HG03575 (cell line): ENCODE measurements around the gene COL19A1.
"Not testable (repeated sequence)": the region's sequence is repeated elsewhere in the genome, so short reads cannot be mapped to it uniquely, and the experiment has no call there.

ENCODE experiments used
- ATAC-seq: cut with Tn5 transposase; IDR thresholded peaks from one replicate; pipeline ENCODE4 v1.9.1; 2021; ENCODE audit not compliant: unreplicated experiment, insufficient number of reproducible peaks, low FRiP score; ENCODE audit errors: extremely low read depth

The COL19A1 gene

DNA sequence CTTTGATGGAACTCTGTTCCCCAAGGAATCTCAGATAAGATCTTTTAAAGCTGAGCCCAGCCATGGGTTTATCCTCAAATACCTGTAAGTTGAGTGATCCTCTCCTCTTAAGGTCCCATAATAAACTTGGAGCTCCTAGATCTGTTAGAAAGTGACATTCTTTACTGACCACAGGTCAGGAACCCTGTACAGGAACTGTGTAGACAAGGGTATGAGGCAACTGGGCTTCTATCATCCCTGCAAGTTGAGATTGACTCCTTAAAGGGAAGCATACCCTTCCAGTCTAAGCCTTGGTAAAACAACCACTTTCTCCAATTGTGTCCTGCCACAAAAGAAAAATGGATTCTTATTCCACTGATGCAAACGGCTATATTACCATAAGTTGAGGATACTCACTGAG lies 26.2 kb downstream of the COL19A1 start:
- ATAC-seq: not testable (repeated sequence)

DNA sequence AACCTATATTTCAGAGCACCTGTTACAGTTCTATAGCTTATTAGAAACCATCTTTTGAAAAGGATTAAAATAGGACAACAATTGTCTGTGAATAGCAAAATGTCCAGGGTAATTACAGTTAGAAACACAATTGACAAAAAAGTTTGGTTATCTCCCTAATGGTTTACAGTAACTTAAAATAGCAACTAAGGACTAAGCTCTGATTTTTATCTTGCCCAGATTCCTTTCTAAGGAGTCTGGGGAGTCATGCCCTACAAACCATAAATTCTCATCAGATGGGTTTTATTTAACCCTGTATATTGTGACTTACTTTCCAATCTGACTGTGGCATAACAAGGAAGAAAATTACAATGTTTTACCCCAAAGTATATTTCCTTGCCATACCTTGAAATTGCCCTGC lies 26.9 kb downstream of the COL19A1 start:
- not testable (repeated sequence) for ATAC-seq

DNA sequence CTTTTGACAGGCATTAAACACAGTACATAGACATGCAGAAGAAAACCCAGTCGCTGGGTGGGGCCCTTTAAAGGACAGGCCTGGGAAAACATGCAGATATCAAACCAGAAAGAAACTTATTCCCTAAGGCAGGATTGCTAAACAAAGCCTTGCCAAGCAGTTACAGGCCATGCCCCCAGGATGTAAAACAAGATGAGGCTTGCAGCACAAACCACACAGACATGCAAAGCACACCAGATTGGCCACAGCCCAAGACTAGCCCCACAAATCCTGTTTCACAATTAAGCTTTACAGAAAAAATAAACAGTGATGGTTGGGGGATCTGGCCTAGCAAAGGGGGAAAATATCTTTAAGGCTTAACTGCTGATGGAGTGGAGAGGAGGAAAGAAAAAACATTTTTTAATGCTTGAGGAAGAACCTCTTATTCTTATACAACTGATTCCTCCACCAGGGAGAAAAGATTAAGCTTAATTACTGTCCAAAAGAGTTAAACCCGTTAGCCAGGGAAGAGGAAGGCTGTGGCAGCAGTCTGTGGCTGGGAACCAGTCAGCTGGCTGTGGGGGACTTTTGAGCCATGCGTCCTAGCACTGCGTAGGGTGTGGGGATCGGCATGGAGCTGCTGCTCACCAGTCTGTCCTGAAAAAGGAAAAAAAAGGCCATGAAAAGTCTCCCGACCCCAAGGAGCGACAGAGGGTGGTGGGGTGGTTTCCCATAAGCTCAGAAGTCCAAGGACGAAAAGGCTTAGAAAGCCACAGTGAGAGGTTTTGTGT lies 28.4 kb downstream of the COL19A1 start:
- ATAC-seq: no peak

DNA sequence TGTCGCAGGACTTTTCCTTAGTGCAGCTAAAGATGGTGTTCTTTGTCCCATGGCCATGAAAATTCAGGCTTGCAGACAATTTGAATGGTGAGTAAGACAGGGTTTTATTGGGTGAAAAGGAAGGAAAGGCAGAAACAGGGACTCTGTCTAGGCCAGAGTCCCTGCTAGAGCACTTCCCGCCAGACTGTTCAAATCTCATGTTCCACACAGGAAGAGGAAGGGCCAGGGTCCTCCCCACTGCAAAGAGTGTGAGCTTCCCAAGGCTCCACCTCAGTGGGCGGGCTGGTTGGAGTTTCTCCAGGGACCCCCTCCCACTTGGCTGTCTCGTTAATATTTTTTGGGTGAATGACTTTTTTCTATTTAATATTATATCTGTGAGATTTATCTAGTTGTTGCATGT lies 29.0 kb downstream of the COL19A1 start:
- ATAC-seq: no peak

DNA sequence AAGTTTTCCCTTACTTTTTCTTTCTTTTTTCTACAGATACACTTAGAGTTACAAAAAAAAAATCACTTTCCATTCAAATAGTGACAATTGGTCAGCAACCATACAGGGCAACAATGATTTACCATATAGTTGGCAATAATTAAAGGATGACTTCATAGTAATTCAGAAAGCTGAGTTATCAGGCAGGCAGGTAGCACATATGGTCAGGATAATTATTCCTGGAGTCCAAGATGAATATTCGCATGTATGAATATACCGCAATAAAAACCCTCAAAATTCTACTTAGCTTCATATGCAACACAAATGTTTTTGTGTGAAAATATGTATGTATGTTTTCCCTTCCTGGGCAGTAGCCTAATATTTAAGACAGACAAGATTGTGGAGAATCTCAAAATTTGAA lies 34.5 kb downstream of the COL19A1 start:
- no peak for ATAC-seq

DNA sequence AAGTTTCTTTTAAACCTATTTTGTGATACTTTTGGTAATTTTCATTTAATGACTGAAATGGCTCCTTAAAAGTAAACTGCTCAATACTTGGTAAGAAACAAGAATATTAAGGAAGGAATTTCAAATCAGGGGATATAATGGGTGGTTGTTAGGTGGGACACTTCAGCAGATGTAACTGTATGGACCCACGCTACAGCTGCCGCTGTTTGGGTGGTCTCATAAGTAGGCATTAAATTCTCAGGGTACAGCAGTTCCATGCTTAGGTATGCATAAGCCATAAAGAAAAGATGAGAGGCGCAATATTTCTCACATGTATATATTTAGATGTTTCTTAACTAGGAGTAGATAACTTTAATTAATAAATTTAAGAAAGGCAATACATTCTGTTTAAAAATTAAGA lies 35.0 kb downstream of the COL19A1 start:
- no peak for ATAC-seq

DNA sequence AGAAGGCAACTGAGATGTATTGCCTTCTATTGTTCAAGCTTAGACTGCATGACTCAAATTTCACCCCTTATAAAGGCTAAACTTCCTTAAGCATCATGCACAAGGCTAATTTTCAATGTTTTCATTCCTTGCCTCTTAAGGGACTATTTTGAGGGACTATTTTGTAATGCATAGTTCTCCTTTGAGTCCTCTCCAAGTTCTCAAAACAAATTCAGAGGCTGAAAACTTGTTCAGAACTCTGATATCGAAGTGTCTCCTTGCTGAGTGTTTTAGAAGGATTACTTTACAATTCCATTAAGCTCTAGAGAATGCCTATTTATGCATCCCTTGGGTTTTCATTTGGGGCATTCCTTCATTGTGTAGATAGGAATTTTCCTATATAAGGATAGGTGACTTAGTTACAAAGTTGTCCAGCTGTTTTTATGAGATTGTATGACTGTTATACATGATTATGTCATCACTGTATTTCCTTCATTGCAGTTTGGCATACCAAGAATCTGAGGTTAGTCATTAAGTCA lies 41.7 kb downstream of the COL19A1 start:
- ATAC-seq: no peak

DNA sequence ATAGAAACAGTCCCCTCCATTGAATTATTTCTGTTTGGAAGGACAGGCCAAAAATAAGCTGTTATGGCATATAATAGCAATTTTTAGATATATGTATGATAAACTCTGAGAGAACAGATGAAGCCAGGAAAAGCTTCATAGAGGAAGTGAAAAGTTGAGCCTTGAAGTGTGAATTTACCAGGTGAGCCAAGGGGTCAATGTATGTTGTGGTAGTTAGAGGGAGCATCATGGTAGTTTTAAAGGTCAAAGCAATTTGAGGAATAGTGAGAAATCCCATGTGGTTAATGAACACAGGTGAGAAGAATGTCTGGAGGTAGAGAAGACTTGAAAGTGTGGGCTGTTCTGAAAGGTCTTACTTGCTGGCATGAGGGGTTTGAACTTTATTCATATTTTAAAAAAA lies 47.0 kb downstream of the COL19A1 start:
- ATAC-seq: no peak

DNA sequence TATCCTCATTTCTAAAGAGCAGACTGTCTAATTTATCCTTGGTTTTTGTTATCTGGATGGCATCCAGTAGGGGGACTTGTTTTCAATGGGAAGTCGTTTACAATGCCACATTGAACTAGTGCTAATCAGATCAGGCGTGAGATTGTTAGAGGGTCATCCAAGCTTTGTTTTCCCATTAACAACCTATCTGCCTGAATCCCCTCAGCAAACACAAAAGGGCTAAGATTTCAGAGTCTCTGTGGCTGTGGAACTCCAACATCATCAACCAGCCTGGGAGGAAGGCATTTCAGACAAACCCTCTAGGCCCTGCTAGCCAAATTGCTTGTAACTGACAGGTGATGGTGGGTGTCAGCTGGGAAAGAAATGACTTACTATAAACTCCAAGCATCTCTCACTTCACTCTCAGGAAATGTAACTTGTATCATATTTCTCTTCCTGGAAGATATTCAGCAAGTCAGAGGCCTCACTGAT lies 47.7 kb downstream of the COL19A1 start:
- ATAC-seq: no peak

DNA sequence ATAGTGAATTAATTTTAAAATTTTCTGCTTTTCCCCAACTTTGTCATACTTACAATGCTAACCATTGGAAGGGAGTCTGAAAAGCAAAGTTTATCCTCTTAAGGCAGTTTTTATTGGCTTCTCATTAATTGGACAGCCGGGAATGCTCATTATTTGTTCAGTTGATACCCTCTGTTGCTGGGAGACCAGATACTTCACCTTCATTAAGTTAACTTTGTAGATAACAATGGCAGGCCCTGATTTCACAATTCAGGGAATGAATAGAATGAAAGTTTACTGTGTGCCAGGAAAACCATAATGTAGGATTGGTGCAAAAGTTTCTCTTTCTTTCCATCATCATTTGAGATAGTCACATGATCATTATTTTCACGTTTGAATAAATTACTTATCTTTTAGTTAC lies 49.0 kb downstream of the COL19A1 start:
- ATAC-seq: no peak

DNA sequence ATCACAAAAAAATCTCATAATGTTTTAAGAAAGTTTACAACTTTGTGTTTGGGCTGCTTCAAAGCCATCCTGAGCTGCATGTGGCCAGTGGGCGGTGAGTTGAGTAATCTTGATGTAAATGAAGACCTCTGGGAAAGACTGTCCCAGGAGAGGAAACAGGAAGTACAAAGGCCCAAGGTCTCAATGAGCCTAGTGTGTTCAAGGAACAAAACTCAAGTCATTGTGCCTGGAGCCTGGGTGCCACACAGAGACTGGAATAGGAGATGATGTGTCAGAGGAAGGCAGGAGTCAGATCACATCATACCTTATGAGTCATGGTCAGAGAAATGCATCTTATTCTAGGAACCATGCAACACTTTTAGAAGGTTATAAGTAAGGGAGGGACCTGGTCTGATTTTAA lies 51.5 kb downstream of the COL19A1 start:
- no peak for ATAC-seq

DNA sequence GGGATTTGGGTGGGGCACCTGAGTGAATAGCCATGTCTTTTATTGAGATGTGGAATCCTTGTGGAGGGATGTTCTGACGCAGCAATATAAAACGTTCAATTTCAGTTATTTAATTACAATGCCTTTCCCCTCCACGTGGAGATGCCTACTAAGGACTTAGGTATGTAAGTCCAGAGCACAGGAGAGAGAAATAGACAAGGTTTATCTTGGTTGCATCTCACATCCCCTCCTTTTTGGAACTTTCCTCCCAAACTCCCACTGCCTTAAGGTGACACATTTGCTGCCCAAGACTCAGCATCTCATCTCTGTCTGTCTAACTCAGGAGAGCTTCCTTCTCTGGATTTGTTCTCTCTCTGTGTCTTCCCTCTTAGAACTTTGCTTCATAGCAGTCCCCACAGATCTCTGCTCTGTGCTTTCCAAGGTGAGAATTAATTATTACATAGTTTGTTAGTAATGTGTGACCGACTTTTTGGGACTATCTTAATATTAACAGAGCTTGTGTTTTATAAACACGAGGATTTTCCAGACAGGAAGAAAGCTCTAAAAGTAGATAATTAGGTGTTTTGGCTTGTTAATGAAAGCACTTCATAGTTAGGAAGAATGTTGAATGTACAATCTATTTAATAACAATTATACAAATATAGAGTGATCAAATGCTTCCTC lies 52.6 kb downstream of the COL19A1 start:
- ATAC-seq: no peak

DNA sequence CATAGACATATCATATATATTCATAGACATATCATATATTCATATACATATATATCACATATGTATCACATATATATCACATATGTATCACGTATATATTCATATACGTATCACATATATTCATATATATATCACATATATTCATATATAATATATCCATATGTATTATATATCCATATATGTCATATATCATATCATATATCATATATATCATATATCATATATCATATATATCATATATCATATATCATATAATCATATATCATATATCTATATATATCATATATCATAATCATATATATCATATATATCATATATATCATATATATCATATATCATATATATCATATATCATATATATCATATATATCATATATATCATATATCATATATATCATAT lies 54.7 kb downstream of the COL19A1 start:
- not testable (repeated sequence) for ATAC-seq

DNA sequence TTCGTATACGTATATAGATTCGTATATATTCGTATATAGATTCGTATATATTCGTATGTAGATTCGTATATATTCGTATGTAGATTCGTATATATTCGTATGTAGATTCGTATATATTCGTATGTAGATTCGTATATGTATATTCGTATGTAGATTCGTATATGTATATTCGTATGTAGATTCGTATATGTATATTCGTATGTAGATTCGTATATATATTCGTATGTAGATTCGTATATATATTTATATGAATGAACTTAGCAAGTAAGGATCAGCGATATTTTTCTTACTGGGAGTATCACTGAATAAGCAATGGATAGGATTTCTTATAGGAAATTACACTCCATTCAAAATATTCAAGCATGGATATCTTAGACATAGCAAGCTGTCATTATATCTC lies 55.3 kb downstream of the COL19A1 start:
- not testable (repeated sequence) for ATAC-seq

DNA sequence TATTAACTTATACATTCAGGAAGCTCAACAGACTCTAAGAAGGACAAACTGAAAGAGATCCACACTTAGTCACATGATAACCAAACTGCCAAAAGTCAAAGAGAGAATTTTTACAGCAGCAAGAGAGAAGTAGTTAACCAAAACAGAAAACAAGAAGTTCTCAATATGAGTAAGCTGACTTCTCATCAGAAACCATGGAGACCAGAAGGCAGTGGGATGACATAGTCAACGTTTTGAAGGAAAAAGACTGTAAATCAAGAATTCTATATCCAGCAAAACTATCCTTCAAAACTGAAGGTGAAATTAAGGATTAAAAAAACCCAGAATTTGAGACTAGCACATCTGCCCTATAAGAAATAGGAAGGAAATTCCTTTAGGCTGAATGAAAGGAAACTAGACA lies 60.4 kb downstream of the COL19A1 start:
- no peak for ATAC-seq

DNA sequence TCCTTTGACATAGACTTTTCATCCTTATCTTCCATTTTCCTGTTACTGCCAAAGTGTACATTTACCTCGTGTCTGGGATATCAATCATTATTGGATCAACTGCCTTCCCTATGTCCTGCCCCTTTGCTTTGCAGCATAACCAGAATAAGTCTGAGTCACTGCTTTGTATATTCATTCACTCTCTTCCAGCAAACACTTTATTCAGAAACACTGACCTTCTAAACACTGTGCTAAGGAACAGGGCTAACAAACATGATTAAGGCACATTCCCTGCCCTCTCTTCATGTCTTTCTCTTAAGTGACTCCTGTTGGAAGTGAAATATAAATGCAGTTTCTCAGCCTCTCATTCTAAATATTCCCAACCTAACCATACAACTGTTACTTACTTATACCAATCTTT lies 66.9 kb downstream of the COL19A1 start:
- ATAC-seq: no peak

DNA sequence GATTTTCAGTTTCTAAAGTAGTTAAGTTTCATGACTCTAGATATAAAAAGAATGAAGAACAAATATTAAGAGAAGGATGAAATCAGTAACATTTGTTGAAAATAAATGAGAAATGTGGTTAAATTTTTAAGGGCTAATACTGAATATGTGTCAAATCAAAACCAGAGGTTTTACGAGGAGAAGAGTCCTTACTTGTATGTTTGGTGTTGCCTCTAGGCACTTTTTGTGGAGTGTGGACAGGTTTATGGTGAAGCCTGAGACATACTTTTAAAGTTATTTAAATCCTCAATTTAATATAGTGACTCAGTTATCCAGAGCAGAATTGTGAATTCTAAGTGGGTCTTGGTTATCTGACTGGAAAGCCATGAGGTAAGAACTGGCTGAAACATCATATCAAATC lies 68.7 kb downstream of the COL19A1 start:
- ATAC-seq: no peak

DNA sequence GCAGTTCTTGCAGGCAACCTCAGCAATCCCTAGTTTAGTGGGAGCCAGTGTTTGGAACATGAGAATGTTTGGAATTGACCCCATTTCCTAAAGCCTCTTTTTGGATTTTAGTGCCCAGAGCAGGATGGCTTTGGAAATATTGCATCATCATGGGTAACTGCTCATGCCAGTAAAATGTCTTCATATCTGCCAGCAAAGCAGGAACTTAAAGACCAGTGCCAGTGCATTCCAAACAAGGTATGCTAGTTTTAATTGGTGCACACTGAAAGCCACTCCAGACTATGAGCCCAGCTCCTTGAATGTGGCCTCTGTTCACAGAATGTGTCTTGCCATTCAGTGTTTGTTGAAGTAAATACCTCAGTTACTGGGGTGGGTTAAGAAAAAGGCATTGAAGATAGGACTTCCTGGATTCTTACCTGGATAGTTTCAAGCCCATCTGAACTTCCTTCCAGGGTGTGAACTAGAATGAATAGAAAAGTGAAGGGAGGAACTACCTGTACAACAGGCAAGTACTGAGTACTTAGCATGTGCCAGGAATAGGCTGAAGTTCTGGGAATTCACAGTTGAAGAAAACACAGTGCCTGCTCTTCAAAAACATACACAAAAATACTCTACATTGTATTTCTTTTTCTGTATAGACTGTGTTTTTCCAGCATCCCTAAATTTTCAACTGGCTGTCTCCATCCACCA lies 70.5 kb downstream of the COL19A1 start:
- ATAC-seq: no peak

DNA sequence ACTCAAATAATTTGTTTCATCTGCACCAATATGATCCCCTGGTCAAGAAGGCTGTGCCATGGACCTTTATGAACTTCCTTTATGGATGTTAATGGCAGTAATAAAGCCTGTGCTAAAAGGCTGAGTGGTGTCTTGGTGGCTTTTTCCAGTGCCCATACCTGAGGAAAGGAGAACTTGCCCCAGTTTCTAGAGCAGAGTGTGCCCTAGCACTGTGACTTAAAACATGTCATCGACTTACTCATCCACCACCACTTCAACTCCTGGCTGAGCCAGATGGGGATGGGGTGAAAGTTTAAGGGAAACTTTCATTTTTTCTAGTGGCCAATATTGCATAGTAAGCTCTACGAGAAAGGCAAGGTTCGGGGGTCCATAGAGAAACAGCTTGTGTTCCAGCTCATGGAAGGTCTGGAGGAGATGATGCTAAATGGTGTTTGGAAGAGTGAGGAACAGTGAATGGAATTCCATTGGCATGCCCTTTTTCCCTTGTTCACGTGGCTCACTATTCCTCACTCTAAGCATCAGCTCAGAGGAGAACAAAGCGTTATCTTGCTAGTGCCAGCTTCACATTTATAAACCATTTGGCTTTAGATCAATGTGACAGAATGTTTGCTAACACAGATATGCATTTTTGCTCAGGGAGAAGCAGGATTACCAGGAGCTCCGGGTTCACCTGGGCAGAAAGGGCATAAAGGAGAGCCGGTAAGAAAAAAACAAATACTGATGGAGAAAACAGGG lies 71.2 kb downstream of the COL19A1 start:
- ATAC-seq: no peak
